HG03575 (cell line): ENCODE measurements around the gene HIBCH.
"Not testable (repeated sequence)": the region's sequence is repeated elsewhere in the genome, so short reads cannot be mapped to it uniquely, and the experiment has no call there.

Source experiments
- ATAC-seq: cut with Tn5 transposase; IDR thresholded peaks from one replicate; pipeline ENCODE4 v1.9.1; 2021; ENCODE audit not compliant: unreplicated experiment, insufficient number of reproducible peaks, low FRiP score; ENCODE audit errors: extremely low read depth

The HIBCH gene

DNA sequence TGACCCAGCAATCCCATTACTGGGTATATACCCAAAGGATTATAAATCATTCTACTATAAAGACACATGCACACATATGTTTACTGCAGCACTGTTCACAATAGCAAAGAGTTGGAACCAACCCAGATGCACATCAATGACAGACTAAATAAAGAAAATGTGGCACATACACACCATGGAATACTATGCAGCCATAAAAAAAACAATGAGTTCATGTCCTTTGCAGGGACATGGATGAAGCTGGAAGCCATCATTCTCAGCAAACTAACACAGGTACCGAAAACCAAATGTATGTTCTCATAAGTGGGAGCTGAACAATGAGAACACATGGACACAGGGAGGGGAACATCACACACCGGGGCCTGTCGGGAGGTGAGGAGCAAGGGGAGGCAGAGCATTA is 49.9 kb downstream of the HIBCH start:
- not testable (repeated sequence) for ATAC-seq

DNA sequence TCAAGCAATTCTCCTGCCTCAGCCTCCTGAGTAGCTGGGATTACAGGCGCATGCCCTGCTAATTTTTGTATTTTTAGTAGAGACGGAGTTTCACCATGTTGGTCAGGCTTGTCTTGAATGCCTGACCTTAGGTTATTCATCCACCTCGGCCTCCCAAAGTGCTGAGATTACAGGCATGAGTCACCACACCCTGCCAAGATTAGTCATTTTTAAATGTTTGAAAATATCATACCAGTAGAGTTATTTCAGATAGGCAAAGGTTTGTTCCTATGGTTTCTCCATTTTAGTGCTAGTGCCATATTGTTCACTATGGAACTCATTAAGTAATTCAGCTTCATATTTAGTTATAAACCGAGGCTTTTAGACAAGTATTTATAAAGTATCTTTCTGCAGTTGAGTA is 52.3 kb downstream of the HIBCH start:
- ATAC-seq = no peak

DNA sequence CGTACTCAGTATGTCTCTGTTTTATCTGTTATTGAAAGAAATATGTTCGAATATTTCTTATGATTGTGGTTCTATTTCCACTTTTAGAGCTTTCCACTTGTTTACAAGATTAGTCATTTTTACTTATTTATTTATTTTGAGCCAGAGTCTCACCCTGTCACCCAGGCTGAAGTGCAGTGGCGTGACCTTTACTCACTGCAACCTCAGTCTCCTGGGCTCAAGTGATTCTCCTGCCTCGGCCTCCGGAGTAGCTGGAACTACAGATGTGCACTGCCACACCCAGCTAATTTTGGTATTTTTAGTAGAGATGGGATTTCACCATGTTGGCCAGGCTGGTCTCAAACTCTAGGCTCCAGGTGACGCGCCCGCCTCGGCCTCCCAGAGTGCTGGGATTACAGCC is 53.3 kb downstream of the HIBCH start:
- ATAC-seq = no peak

DNA sequence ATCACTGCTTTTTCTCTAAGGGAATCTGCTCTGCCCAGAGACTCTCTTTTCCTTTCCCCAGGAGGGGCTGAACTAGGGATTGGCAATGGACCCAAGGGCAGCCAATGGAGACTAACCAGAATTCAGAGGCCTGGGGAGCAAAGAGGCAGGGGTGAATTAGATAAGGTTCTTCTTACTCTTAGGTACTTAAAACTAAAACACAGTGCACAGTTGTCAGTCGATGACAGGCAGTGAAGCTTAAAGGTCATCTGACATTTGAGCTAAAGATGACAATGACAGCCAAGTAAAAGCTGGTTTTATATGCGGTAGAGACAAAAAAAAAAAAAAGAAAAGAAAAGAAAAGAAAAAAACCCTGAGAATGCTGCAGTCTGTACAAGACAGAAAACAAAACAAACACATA is 57.8 kb downstream of the HIBCH start:
- no peak for ATAC-seq

DNA sequence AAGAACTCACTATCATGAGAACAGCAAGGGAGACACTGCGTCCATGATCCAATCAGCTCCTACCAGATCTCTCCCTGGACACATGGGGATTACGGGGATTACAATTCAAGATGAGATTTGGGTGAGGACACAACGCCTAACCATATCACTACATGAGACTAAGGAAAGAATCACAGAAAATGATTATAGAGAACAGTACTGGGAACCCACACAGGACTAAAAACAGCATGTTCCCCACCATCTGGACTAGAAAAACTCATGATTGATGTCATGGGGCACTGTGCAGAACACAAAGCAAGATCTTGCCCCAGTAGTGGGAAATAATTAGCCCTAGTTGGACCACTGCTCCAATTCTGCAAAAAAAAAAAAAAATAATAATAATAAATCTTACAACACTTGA is 63.5 kb downstream of the HIBCH start:
- ATAC-seq = no peak

DNA sequence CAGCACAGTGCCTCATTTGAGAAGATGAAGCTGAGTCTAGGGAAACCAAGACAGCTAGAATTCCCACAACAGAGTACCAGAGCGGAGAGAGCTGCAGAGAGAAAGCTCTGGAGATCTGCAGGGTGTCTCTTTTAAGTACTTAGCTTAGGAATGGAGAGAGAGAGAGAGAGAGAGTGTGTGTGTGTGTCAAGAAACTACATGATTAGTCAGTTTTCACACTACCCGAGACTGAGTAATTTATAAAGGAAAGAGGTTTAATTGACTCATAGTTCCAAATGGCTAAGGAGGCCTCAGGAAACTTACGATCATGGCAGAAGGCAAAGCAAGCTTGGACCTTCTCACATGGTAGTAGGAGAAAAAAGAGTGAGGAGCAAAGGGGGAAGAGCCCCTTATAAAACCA is 64.0 kb downstream of the HIBCH start:
- no peak for ATAC-seq

DNA sequence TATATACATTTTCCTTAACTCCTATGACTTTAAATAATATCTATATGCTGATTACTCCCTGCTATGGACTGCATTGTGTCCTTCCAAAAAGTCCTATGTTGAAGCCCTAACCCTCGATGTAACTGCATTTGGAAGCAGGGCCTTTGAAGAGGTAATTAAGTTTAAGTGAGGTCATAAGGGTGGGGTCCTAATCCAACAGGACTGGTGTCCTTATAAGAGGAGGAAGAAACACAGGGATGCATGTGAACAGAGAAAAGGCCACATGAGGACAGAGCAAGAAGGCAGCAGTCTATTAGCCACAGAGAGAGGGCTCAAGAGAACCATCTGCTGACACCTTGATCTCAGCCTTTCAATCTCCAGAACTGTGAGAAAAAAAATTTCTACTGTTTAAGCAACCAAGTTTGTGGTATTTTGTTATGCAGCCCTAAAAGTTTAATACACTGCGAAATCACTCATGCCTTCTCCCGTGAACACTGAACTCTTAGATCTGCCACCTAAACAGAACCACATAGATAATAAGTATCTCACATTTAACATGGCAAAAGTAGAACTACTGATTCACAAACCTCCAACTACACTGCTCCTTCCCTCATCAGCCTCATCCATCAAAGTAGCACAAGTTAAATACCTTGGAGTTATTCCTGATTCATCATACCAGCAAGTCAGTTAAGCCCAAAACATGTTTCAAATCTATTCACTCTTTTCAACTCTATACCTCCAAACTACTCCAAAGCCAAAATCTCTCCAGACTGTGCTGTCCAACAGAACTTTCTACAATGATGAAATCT is 65.4 kb downstream of the HIBCH start:
- no peak for ATAC-seq

DNA sequence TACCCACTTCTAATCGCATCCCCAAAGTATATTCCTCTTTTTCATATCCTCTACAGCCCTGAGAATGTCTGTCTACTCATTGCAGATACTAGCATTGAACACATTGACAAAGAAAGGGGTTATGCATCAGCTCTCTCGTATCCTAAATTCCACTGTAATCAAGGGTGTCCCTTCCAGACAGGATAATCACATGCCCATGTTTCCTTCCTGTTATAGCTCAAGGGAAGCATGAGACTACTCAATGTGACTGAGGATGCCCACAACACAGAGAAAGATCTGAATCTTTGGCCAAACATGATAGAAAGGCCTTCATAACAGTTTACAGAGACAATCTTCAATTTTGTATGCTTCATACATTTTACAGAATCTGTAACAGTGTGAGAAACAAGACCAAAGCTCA is 69.2 kb downstream of the HIBCH start:
- no peak for ATAC-seq

DNA sequence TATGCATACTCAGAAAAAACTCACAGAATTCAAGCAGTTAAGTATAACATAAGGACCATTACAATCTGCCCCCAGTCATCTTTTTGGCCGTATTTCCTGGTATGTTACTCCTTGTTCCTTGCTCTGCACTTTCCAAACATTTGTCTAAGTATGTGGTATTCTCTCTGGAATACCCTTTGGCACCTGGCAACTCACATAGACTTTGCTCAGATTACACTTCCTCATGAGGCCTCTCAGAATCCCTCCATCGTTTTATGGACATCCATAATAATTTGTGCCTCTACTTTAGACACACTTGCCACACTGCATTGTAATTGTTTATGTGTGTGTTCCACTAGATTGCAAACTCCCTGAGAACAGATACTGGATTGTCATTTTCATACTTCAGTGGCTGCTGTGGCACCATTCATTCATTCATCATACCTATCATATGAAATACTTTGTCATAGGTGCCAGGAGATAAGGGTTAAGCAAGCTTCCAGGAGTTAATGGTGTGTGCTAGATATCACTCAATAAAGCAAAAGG is 84.0 kb downstream of the HIBCH start:
- no peak for ATAC-seq

DNA sequence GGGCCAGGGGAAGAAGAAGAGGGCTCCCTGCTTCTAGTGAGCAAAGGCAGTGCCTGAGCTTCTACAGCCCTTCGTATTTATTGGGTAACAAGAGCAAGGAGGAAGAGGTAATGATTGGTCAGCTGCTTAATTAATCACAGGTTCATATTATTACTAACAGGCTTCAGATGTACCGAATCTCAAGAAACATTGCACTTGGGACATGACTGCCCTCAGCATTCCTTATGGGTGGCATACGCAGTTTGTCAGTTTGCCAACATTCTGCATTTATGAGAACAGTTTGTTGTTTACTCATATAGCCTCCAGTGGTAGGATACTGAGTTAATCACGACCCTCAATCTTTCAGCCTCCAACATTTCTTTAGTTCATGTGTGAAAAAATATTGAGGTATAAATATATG is 84.5 kb downstream of the HIBCH start:
- no peak for ATAC-seq

DNA sequence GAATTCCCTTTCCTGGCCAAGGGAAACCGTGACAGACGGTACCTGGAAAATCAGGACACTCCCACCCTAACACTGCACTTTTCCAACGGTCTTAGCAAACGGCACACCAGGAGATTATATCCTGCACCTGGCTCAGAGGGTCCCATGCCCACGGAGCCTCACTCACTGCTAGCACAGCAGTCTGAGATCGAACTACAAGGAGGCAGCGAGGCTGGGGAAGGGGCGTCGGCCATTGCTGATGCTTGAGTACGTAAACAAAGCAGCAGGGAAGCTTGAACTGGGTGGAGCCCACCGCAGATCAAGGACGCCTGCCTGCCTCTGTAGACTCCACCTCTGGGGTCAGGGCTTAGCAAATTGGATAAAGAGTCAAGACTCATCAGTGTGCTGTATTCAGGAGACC is 95.6 kb downstream of the HIBCH start:
- not testable (repeated sequence) for ATAC-seq

DNA sequence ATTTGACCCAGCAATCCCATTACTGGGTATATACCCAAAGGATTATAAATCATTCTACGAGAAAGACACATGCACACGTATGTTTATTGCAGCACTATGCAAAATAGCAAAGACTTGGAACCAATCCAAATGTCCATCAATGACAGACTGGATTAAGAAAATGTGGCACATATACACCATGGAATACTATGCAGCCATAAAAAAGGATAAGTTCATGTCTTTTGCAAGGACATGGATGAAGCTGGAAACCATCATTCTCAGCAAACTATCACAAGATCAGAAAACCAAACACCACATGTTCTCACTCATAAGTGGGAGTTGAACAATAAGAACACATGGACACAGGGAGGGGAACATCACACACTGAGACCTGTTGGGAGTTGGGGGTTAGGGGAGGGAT is 96.9 kb downstream of the HIBCH start:
- not testable (repeated sequence) for ATAC-seq

DNA sequence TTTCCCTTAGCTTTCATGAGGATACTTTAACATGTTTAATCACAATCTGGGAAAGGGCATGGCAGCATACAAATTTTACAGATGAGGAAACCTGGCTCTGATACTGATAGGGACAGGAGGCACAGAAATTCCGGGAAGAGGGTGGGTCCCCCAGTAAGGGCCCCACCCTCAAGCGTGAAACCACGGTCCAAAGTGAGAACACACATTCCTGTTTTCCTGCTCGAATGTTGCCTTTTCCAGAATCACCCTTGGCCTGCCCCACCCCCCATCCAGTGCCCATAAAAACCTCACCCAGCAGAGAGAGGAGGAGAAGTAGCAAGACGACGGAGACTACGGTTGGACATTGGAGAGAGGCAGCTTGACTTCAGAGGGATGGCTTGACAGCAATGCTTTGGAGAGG is 98.2 kb downstream of the HIBCH start:
- no peak for ATAC-seq

DNA sequence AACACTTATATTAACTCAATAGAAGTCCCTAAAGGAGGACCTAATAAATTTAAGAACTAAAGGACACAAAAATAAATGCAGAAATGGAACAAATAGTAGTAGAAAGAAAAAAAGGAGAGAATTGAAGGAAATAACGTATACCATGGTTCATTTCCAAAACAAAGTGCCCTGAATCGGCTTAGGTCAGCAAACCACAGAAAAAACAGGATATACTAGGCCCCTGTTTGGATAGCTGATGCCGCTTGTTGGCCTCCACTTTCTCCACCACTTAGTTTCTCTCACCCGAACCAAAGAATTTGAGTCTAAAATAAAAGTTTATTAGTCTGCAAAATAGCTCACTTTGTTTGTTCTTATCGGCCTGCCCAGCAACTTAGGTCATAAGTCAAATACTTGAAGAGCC is 100.4 kb downstream of the HIBCH start:
- no peak for ATAC-seq

DNA sequence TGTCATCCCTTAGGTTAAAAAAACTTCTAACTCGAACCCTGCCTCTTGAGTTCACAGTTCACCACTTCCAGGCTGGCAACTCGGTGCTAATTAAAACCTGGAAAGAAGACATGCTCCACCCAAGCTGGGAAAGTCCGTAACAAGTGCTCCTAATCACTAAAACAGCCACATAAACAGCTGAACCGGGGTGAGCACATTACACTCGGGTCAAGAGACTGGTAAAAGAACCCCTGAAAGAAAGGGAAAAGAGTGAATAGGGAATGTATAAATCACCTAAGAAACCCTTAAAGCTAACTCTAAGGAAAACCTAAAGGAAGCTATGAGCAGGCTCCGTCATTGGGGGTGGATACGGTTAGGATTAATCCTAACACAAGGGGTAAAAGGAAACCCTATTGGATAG is 102.0 kb downstream of the HIBCH start:
- no peak for ATAC-seq

DNA sequence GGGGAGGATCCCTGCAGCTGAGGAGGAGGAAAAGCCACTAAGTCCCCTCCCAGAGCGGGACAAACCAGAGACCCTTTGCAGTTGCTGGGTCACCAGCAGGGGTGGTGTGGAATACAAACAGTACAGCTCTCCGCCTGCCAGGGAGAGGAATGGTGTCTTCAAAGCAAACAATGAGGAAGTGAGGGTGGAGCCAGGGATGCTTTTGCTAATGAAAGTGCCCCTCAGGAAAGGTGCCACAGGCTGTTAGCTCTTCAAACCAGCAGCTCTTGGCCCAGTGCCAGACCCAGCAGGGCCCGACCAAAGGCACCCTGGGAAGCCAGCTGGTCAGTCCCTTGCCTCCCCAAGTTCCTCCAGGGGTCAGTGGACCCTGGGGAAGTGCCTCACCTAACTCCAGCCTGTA is 102.8 kb downstream of the HIBCH start:
- no peak for ATAC-seq

DNA sequence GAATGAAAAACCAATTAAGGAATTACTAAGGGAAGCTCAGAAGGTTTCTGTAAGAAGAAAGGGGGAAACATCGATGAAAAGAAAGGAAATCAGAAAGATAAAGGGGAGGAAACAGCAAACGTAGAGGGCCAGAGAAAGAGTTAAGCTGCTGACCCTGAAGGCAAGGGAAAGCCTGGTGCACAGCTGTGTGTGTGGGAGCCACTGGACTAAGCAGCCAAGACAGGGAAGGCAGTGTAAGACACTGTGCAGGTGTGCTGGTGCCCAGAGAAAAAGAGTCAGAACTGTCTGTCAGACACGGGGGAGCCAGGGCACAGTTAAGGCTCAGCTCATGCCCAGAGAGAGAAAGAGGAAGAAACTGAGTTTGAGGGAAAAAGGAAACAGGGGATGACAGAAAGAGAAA is 104.0 kb downstream of the HIBCH start:
- ATAC-seq = no peak

DNA sequence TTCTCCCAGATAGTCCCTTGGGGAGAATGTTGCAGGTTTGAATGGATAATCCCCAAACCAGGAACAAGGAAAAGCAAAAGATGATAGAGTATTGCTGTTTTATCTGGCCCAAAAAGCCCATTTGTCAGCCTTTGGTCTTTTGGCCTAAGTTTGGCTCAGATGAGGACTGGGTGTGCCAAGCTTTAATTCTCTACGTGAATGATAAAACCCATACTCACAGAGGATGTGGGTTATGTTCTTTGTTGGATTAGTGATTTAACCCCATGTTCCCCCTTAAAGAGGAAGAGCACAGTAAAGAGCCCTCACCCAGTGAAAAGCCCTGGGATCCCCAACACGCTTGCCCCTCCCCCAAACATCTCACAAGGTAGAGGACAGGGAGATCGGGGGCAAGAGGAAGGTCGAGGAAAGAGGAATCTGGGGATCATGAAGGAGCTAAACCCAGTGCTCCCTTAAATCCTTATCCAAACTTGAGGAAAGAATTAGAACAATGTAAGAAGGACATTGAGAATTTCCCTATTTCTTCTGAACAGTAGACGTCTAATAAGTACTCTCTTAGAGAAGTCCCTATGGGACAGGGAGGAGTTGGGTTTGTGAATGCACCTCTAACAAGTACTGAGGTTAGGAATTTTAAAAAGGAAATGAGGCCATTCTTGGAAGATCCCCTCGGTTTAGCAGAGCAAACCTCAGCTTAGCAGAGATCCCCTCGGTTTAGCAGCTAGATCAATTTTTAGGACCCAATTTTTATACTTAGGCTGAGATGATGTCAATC is 105.0 kb downstream of the HIBCH start:
- no peak for ATAC-seq

DNA sequence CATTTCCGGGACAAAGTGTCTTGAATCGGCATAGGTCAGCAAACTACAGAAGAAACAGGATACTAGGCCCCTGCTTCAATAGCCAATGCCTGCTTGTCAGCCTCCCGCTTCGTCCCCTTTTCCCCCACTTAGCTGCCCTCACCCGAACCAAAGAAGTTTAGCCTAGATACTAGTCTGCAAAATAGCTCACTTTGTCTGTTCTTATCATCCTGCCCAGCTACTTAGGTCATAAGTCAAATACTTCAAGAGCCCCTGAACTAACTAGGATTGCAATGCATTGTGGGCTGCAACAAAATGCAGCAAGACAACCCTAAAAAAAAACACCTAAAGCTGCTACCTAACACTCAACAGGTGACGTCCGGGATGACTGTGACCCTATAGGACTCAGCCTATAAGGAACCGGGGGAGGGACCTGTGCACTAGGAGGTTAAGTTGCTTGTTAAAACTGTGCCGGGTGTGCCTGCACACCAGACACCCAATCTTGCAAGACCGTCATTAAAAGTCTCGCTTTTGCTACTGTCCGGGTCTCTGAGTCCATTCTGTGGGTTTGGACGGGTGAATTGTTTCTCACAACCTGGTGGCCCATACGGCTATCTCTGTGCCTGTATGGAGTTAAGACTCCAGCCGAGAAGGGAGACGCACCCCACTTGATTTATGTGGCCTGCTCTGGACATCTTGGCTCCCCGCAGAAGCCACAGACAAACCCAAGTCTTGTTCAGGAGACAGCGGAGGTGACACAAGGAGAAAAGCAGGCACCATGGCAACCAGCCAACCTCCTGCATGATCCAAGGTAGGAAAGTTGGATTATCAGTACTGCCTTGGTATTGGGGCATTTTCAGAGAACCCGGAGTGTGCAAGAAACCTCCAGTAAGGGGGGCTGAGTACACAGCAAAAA is 105.9 kb downstream of the HIBCH start:
- ATAC-seq = no peak
